GM21367 (cell line): ENCODE data around the gene SART3.
"Not testable (repeated sequence)": the region's sequence is repeated elsewhere in the genome, so short reads cannot be mapped to it uniquely, and the experiment has no call there.

Source experiments
- ATAC-seq: cut with Tn5 transposase; IDR thresholded peaks from one replicate; pipeline ENCODE4 v1.9.1; 2021; ENCODE audit not compliant: unreplicated experiment

Gene SART3

DNA sequence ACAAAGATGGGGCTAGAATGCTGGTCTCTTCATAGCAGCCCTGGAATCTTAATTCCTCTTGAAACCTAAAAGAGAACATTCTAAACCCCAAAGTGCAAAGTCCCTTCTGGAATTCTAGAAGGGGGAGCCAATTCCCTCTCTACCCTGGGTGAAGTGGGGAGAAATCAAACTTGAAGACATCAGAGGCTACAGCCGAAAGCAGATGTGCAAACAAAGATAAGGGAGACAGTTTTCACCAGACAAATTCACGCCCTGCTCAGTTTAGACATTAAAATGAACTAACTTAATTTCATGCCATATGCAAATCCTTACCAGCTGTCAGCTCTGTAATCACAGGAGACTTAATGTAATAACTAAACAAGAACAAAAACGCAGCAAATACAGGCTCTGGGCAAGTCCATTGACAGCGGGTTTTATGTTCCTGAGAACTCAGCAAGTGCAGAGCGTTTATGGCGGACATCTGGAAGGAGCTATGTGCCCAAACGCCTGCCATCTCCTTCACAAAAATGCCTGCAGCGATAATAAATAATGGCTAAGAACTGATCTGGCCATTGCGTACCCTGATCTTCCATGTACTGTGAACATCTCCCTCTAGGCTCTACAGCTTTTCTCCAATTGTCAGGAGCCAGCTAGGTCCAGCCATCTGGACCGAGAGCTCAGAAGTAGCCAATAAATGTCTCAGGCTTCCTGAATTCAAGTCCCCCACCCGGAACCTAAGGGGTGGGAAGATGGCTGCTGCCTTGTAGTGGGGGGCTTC lies 65.0 kb downstream of the SART3 start:
- ATAC-seq = no peak

DNA sequence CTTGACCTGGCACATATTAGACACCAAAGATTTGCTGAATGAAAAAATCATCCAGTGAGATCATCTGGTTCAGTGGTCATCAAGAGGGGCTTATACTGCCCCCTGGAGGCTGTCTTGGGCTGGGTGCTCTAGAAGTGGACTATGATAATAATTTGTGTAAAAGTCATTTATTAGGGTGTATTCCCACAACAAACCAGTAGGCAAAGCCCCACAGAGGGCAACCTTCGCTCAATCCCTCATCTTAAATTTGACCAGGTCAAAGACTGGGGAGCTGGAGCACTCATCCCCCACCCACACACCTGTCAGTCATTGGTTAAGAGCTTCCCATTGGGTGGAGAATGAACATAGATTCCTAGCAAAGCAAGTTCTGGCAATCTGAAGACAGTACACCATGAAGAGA lies 65.9 kb downstream of the SART3 start:
- no peak for ATAC-seq

DNA sequence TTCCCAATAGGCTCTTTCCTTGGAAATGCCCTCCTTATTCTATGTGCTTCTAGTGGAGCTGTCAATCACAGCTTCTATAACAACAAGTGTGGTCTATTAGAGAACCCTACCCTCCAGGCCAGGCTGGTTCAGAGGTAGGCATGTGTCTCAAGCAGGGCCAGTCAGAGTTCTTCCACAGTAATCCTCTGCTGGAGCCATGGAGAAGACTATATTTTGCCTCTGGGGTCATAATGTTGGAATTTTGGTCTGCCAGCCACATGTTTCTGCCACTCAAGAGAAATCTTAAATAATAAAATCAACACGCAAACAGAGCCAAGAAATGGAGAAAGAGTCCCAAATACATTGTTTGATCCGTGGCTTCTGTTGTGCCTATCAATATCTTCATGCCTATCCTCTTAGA lies 69.7 kb downstream of the SART3 start:
- no peak for ATAC-seq

DNA sequence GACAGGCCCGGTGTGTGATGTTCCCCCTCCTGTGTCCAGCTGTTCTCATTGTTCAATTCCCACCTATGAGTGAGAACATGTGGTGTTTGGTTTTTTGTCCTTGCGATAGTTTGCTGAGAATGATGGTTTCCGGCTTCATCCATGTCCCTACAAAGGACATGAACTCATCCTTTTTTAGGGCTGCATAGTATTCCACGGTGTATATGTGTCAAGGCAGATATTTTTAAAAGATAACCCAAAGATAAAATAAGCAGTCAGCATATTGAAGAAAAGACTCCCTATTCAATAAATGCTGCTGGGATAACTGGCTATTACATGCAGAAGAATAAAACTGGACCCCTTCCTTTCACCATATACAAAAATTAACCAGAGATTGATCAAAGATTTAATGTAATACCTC lies 73.9 kb downstream of the SART3 start:
- ATAC-seq = not testable (repeated sequence)

DNA sequence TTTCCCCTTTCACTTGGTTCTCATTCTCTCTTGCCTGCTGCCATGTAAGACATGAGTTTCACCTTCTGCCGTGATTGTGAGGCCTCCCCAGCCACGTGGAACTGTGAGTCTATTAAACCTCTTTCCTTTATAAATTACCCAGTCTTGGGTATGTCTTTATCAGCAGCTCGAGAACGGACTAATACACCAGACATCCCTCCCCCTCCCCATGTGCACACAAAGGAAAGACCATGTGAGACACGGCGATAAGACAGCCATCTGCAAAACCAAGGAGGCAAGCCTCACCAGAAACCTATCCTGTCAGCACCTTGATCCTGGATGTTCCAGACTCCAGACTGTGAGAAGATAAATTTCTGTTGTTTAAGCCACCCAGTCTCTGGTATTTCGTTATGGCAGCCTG lies 75.6 kb downstream of the SART3 start:
- not testable (repeated sequence) for ATAC-seq

DNA sequence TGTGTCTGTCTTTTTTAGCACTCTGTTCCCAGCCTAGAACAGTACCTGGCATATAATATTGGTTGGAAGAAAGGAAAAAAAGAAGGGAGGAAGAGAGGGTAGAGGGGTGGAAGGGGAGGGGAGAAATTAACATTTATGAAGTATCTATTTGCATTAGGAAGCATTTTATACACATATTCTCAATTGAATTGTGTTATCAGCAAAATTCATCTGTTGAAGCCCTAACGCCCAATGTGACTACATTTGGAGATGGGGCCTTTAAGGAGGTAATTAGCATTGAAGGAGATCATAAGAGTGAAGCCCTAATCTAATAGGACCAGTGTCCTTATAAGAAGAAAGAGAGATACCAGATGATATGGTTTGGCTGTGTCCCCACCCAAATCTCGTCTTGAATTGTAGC lies 76.1 kb downstream of the SART3 start:
- no peak for ATAC-seq

DNA sequence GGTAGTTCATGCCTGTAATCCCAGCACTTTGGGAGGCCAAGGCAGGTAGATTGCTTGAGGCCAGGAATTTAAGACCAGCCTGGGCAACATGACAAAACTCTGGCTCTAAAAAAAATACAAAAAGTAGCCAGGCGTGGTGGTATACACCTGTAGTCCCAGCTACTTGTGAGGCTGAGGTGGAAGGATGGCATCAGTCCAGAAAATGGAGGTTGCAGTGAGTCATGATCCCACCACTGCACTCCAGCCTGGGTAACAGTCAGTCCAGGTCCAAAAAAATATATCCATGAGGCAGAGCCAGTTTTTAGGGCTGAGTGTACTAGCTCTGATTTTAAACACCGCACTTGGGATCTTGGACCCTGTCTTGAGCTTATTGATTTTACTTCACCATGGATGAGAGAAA lies 76.5 kb downstream of the SART3 start:
- ATAC-seq = no peak

DNA sequence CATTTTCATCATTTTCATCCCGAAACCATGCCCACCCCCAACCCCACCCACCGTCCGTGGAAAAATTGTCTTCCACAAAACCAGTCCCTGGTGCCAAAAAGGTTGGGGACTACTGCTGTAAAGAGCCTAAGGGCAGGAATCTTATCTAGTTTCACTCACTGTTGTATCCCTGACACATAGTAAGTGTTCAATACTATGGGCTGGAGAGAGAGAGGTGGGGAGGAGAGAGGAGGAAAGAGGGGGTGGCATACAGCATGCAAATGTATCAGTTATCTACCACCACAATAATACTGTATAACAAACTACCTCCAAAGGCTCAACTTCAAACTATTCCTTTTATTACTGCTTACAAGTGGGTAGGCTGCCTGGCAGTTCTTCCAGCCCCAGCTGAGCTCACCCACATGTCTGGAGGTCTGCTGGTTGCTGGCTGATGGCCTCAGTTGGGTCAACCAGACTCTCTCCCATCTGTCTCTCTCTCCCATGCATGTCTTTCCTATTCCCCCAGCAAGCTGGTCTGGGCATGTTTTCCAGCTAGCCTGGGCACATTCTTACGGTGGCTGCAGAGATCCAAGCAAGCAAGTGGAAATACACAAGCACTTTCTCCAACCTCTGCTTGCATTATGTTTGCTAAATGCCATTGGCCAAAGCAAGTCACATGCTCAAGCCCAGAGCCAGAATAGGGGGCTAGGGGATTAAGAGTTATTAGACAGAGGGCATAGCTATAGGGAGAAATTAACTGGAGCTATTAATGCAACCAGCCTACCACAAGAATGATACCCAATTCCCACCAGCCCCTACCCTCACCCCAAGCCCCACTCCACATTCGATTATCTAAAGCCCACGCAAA lies 77.5 kb downstream of the SART3 start:
- no peak for ATAC-seq

DNA sequence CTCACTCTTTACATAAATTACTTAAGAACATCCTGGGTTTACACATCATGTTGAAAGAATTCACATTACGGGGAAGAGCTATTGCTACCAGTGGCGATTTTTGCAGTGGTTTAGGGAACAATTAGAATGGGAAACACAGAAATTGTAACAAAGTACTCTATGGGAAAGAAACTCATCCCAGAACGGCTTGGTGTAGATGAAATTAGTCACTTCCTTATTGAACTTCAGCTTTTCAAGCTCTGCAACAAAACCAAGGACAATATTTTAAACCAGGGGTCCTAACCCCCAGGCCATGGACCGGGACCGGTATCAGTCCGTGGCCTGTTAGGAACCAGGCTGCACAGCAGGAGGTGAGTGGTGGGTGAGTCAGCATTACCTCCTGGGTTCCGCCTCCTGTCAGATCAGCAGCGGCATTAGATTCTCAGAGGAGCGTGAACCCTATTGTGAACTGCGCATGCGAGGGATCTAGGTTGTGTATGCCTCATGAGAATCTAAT lies 78.2 kb downstream of the SART3 start:
- ATAC-seq = no peak

DNA sequence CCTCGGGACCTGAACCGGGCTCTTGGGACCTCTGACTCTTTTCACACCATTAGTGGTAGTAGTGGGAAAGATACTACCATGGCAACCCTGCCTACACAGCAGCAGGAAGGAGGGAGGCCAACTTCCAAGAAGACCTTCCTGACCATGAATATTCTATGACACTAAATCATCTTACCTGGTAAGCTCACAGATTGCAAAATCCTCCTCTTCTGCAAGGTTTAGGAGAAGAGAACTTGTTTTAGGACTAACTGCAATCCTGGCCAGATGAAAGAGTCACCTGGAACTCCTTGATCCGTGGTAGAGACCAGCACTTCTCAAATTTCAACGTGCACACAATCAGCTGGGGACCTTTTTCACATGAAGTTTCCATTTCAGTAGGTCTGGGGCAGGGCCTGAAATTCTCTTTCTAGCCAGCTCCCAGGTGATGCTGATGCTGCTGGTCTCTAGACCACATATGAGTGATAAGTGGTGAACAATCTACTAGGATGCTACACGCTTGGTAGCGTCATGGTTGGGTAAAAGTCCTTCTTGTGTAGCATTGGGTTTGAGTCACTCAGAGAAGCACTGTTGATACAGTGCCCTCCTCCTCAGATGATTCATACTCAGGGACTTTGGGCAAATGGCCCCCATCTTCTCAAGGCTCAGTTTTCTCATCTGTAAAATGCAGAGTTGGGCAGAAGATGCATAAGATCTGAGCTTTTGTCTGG lies 81.5 kb downstream of the SART3 start:
- no peak for ATAC-seq

DNA sequence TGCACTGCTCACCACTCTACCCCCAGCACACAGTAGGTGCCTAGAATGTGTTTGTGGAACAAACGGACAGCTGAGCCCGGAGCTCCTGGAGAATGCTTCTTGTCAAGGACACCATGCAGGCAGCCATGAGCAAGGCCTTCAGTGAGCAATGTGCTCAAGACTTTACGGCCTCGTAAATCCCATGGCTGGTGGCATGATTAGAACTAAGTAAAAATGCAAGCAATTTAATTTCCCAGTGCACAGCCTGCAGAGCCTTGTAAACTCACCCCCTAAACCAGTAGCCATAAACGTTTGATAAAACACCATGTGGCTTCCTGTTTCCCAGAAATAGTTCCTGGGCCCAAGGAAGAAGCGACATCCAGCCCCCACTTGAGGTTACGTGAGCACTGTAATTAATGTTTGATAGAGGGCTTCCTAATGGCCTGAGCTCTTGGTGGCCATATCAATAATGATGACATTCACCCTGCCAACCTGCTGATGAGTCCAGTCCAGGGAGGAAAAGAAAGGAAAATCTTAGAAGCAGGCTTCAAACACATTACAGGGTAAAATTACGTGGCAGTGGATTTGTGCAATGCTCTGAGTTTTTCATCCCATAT lies 82.3 kb downstream of the SART3 start:
- ATAC-seq = no peak

DNA sequence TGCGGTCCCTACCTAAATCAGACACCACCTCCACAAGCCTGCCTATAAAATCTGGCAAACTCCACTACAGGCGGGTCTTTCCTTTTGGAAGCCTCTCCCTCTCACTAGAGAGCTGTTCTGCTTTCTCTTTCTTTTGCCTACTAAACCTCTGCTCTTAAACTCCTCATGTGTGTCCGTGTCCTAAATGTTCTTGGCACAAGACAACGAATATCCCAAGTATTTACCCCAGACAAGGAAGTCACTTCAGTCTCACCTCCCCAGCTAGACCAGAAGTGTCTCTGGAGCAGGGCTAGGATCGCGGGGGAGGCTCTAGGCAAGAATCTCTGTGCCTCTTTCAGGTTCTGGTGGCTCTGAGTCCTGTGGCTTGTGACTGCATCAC lies 83.1 kb downstream of the SART3 start:
- no peak for ATAC-seq

DNA sequence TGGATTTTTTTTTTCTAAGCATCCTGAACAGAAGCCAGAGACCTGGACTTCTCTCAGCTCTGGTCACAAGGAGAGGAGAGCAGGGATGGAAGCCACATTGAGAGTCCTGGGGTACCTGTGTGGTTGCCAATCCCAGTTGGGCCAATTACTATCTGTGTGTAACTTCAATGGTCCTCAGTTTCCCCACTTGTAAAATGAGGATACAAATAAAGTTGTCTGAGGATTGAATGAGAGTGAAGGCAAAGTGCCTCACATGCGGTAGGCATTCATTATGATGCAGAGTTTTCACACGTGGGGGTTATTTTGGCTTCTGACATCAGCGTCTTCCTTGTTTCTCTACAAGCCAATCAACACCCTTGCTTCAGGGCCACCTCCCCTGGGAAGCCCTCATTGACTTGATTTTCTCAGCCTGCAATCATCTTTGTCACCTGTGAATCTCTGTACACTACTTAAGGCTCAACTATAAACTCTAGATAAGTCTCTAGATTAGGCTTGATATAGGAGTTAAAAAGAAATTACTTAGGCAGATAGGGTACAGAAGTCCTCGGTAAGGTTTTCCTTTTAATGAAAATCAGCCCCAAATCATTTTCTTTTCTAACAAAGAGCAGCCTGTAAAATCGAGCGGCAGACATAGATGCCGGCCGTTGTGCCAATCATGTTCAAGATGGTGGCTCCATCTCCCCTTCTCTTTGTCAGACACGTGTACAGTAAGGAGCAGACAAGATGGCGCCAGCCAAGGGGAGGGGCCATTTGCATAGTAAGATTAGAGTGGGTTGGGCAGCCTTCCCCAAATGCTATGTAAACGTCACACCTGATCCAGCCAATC lies 83.7 kb downstream of the SART3 start:
- ATAC-seq = no peak

DNA sequence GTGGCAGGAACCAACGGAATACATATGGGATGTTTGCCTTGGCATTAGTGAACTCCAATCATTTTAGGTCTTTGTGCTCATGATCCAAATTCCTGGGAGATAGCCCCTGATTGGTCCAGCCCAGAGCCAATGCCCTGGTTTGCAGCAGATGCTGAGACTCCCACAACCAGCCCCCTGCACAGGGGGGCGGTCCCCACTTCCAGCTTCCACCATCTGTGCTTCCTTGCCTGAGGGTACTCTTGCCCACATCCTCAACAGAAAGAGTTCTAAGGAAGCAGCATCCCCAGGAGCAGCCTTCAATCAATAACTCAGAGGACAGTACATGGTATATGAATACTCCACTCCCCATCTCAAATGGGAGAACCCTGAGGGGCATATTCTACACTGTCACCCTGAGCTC lies 85.6 kb downstream of the SART3 start:
- no peak for ATAC-seq

DNA sequence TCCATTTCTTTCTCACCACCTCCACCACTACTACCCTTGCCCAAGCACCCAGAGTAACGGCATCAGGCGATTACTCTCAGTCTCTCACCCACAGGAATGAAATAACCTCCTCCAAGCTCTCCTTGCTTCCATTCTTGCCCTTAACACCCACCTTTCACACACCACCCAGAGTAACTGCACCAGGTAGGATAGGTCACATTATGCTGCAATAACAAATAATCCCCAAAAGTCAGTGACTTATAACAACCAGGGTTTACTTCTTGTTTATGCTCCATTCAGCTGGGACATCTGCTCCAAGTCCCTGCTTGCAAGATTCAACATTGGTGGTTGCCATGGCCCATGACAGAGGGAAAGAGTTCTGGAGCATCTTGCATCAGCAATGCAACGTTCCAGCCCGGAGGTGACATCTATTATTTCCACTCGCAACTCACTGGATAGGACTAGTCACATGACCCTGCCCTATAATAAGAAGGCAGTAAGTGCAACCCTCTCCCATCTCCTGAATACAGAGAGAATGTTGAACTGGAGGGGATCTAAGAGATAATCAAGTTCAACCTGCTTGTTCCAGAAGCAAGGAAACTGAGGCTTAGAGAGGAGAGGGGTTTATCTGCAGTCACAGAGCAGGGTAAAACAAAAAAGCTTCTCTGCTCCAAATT lies 87.4 kb downstream of the SART3 start:
- ATAC-seq = no peak
